GM20431 (cell line): ENCODE measurements around the gene TMEM163.

Experiments
- in situ Hi-C: fragments of 300-500 bp; cut with MseI, MboI; formaldehyde crosslinking; loops from one replicate; pipeline ENCODE4 v1.15.0; 2020; ENCODE audit warnings: low sequenced_read_pairs; ENCODE audit not compliant: unreplicated experiment

TMEM163 gene

GRCh38 chr2:134406311-134406710 lies 312.5 kb downstream of the TMEM163 start:
- in situ Hi-C loops: loop anchor here (25.0 kb wide), 2 partner anchors 169 to 519 kb away; no protein-coding TSS in a partner anchor
